GM18520 (cell line): ENCODE data around the gene ATN1.
"Not testable (repeated sequence)": the region's sequence is repeated elsewhere in the genome, so short reads cannot be mapped to it uniquely, and the experiment has no call there.

Experiments
- ATAC-seq: cut with Tn5 transposase; IDR thresholded peaks from one replicate; pipeline ENCODE4 v1.9.1; 2021; ENCODE audit not compliant: unreplicated experiment

The ATN1 gene

GRCh38 chr12:6903722-6904121, 24.0 kb upstream of the ATN1 start:
- no peak for ATAC-seq

GRCh38 chr12:6904280-6905276, 23.2 kb upstream of the ATN1 start, which contains the start of gene LRRC23:
Gene LRRC23, plus strand, starts transcription at chr12:6904822. Its CDS starts 812 bp downstream, at chr12:6905634.
- ATAC-seq, result peak; percentile 76

GRCh38 chr12:6905414-6906040, 22.2 kb upstream of the ATN1 start:
- no peak for ATAC-seq

GRCh38 chr12:6908141-6908540, 19.6 kb upstream of the ATN1 start:
- ATAC-seq, result not testable (repeated sequence)

- no peak for ATAC-seq
Measured at GRCh38 chr12:6909421-6910145, 18.2 kb upstream of the ATN1 start.

- no peak for ATAC-seq
Measured at GRCh38 chr12:6912164-6912935, 15.4 kb upstream of the ATN1 start.

- peak; percentile 62 for ATAC-seq
Measured at GRCh38 chr12:6914246-6914946, 13.4 kb upstream of the ATN1 start, which contains the start of gene ENO2. Gene ENO2, plus strand, starts transcription at chr12:6914580. Its CDS starts 1,253 bp downstream, at chr12:6915833.

- no peak for ATAC-seq
Measured at GRCh38 chr12:6914947-6915788, 12.6 kb upstream of the ATN1 start.

- no peak for ATAC-seq
Measured at GRCh38 chr12:6915789-6916285, 11.9 kb upstream of the ATN1 start.

GRCh38 chr12:6916426-6917200, 11.1 kb upstream of the ATN1 start:
- no peak for ATAC-seq

GRCh38 chr12:6917491-6918231, 10.1 kb upstream of the ATN1 start:
- no peak for ATAC-seq

GRCh38 chr12:6919588-6919987, 8.2 kb upstream of the ATN1 start:
- ATAC-seq, result no peak

GRCh38 chr12:6921539-6921938, 6.2 kb upstream of the ATN1 start:
- no peak for ATAC-seq

GRCh38 chr12:6921996-6922946, 5.5 kb upstream of the ATN1 start:
- ATAC-seq, result no peak

- ATAC-seq, result no peak
Measured at GRCh38 chr12:6923003-6923732, 4.6 kb upstream of the ATN1 start.

- ATAC-seq, result no peak
Measured at GRCh38 chr12:6923851-6924250, 3.9 kb upstream of the ATN1 start.
